ENCODE results near the gene LMCD1. TPM values are rescaled to one million over a fixed set of nuclear protein-coding genes. Genes with fewer than 3 reads are reported as not detected.

The LMCD1 gene
- polyA plus RNA-seq, 1 of the 3 experiments (the other 2 are of a cell fraction), result 23.6 TPM

- H2AFZ ChIP-seq (ENCODE audit: low read depth), result no peak overlapping the region
- no peak overlapping the region for H3K9ac ChIP-seq
- no peak overlapping the region for H3K27ac ChIP-seq (ENCODE audit: low read depth in 2 of 2, low read length in 1 of 2)
- no peaks in the 10 kb centered on the region for H3K79me2 ChIP-seq (ENCODE audit: insufficient read depth)
- H3K27me3 ChIP-seq (ENCODE audit: insufficient read depth), result no peaks in the 10 kb centered on the region
- H4K20me1 ChIP-seq (ENCODE audit: insufficient read depth), result no peaks in the 10 kb centered on the region
- H3K4me2 ChIP-seq, result no peak overlapping the region
- WGBS (ENCODE audit: low lambda C conversion rate), result 89% methylated on average over 9 of the region's 9 CpGs
- H3F3A ChIP-seq (replicated peaks; ENCODE audit: insufficient read depth), result peaks cover 13% of the 10 kb centered on the region
- H3K4me1 ChIP-seq (ENCODE audit: control insufficient read depth in 1 of 2, insufficient read depth in 2 of 2, low read depth in 1 of 2, low read length in 1 of 2), result peaks cover 8 to 10% of the 10 kb centered on the region in 2 experiments; a peak in 3 of 4 replicates
- DNase-seq, result no peak
- H3K36me3 ChIP-seq (replicated peaks in 1 of 2; ENCODE audit: control insufficient read depth in 1 of 2, insufficient read depth in 2 of 2, low read length in 1 of 2), result peaks cover 0 to 28% of the 10 kb centered on the region in 2 experiments
- H3K9me3 ChIP-seq, result no peaks in the 10 kb centered on the region
- no peak overlapping the region for H3K4me3 ChIP-seq (ENCODE audit: low read depth in 2 of 2, low read length in 1 of 2)
- TF ChIP-seq TCF12 (IDR thresholded peaks at IDR 0.05) (no peak), MXI1 (IDR thresholded peaks at IDR 0.05; ENCODE audit: low read depth, low read length) (no peak), SIN3A (IDR thresholded peaks at IDR 0.05; ENCODE audit: borderline replicate concordance, low read depth, low read length) (no peak), RCOR1 (IDR thresholded peaks at IDR 0.05; ENCODE audit: low read length) (no peak), YY1 (IDR thresholded peaks at IDR 0.05; ENCODE audit: low read depth) (no peak), GABPA (IDR thresholded peaks at IDR 0.05; ENCODE audit: low read depth) (no peak), RXRA (IDR thresholded peaks at IDR 0.05; ENCODE audit: borderline replicate concordance, low read depth) (no peak), RFX5 (IDR thresholded peaks at IDR 0.05; ENCODE audit: low read length) (no peak), EP300 (IDR thresholded peaks at IDR 0.05; ENCODE audit: borderline replicate concordance in 1 of 2, low read depth in 1 of 2, low read length in 1 of 2) (no peak), MAX (IDR thresholded peaks at IDR 0.05; ENCODE audit: low read depth) (no peak), JUND (IDR thresholded peaks at IDR 0.05) (no peak), USF1 (IDR thresholded peaks at IDR 0.05; ENCODE audit: borderline replicate concordance, low read depth) (no peak), FOSL2 (IDR thresholded peaks at IDR 0.05; ENCODE audit: borderline replicate concordance, low read depth) (no peak), POLR2AphosphoS5 (IDR thresholded peaks at IDR 0.05; ENCODE audit: low read depth, low read length) (no peak), USF2 (IDR thresholded peaks at IDR 0.05; ENCODE audit: borderline replicate concordance, low read depth, low read length) (no peak), CTCF (IDR thresholded peaks at IDR 0.05) (no peak), EZH2phosphoT487 (IDR thresholded peaks at IDR 0.05; ENCODE audit: borderline replicate concordance, low read depth) (no peak), FOXJ3 (CRISPR knock-in tag; IDR thresholded peaks at IDR 0.05) (no peak)
- TF ChIP-seq, protein P1, sequence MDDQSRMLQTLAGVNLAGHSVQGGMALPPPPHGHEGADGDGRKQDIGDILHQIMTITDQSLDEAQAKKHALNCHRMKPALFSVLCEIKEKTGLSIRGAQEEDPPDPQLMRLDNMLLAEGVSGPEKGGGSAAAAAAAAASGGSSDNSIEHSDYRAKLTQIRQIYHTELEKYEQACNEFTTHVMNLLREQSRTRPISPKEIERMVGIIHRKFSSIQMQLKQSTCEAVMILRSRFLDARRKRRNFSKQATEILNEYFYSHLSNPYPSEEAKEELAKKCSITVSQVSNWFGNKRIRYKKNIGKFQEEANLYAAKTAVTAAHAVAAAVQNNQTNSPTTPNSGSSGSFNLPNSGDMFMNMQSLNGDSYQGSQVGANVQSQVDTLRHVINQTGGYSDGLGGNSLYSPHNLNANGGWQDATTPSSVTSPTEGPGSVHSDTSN (IDR thresholded peaks at IDR 0.05), result no peak
- ChIA-PET POLR2A (no interaction called here), CTCF (no interaction called here)
- H3K9me2 ChIP-seq, result no peaks in the 10 kb centered on the region
Measured at GRCh38 chr3:8516047-8516661, 14.5 kb downstream of the LMCD1 start.
